ENCODE measurements around the gene BNIP2.

The BNIP2 gene

GRCh38 chr15:59622289-59622688 is 66.8 kb downstream of the BNIP2 start:
- DNase-seq, result no peak

GRCh38 chr15:59618406-59618805 is 70.7 kb downstream of the BNIP2 start:
- no peak for DNase-seq

- no peak for DNase-seq
Observed at GRCh38 chr15:59616379-59616778, 72.7 kb downstream of the BNIP2 start.

GRCh38 chr15:59615661-59616060 is 73.5 kb downstream of the BNIP2 start:
- no peak for DNase-seq

- no peak for DNase-seq
Observed at GRCh38 chr15:59614153-59614552, 75.0 kb downstream of the BNIP2 start.

GRCh38 chr15:59611276-59612260 is 77.6 kb downstream of the BNIP2 start, which contains the start of gene GCNT3:
Gene GCNT3, plus strand, starts transcription at chr15:59611783. Its CDS starts 6,456 bp downstream, at chr15:59618239.
- DNase-seq, result no peak

- DNase-seq, result no peak
Observed at GRCh38 chr15:59609730-59610712, 79.1 kb downstream of the BNIP2 start.
